HepG2 (cell line): Measurements from ENCODE around the gene TAF1B. TPM values are rescaled to one million over a fixed set of nuclear protein-coding genes. Genes with fewer than 3 reads are reported as not detected.
A peak's percentile ranks its signal among the peaks of the same experiment; 100 is the strongest.

Experiments used
- ATAC-seq: fragments of 200-7000 bp; cut with Tn5 transposase; 3 replicates; pipeline ENCODE4 v1.9.1; 2020; ENCODE audit warnings: mild to moderate bottlenecking, moderate library complexity
- BruUV-seq: library from RNA; stranded (reverse); fragments of 400-500 nt; replicated peaks from 2 replicates; lab custom pipeline; 2021; lab: Mats Ljungman, UMichigan
- CTCF ChIA-PET: fragments of 300-600 bp; formaldehyde crosslinking; extraction: SDS; loops from one replicate; lab custom pipeline; 2021; ENCODE audit warnings: low total read pairs, inconsistent platforms, low intra/inter-chr PET ratio; lab: Yijun Ruan, JAX
- POLR2A ChIA-PET: fragments of 350-600 bp; sonication (Branson Sonifier 250); formaldehyde crosslinking; loops from one replicate; lab custom pipeline; 2020; ENCODE audit warnings: antibody characterized with exemption, inconsistent platforms; lab: Yijun Ruan, JAX
- DNase-seq: peaks from one replicate; pipeline ENCODE4 v3.0.0-alpha.2; 2015; ENCODE audit warnings: low spot score
- FAIRE-seq: peaks from 3 replicates; lab custom pipeline; 2011; peaks lifted over from hg19 to GRCh38; lab: Jason Lieb, UNC
- H2AFZ ChIP-seq: one replicate; pipeline ENCODE4 v1.6.1; 2011; ENCODE audit warnings: low read length, inconsistent platforms
- H3K27ac ChIP-seq: fragments of 300-600 bp; 3 replicates; pipeline ENCODE4 v1.8.0; 2011; ENCODE audit warnings: mixed run types, mild to moderate bottlenecking, mixed read lengths, low read length, inconsistent platforms; ENCODE audit not compliant: insufficient read depth; ENCODE audit errors: extremely low read length
- H3K27me3 ChIP-seq, 2 experiments: fragments of 200-600 bp in 1 of 2; 2 replicates in 1 of 2; 3 replicates in 1 of 2; pipeline versions ENCODE4 v1.6.0 to v1.8.0; 2011; ENCODE audit warnings: low read length in 2 of 2, mild to moderate bottlenecking in 2 of 2, moderate library complexity in 2 of 2, inconsistent platforms in 1 of 2; ENCODE audit not compliant: insufficient read depth in 2 of 2, control insufficient read depth in 1 of 2
- H3K36me3 ChIP-seq, 2 experiments: fragments of 200-600 bp in 1 of 2; replicated peaks in 1 of 2; 2 replicates in 1 of 2; 3 replicates in 1 of 2; pipeline versions ENCODE4 v1.5.1 to v1.8.0; 2011; ENCODE audit warnings: low read length in 2 of 2, inconsistent platforms in 1 of 2; ENCODE audit not compliant: insufficient read depth in 2 of 2, control insufficient read depth in 1 of 2
- H3K4me1 ChIP-seq: 2 replicates; pipeline ENCODE4 v1.5.1; 2012; ENCODE audit warnings: low read length, inconsistent platforms; ENCODE audit not compliant: insufficient read depth
- H3K4me2 ChIP-seq: 2 replicates; pipeline ENCODE4 v1.6.0; 2011; ENCODE audit warnings: low read depth, low read length, inconsistent platforms
- H3K4me3 ChIP-seq, 3 experiments: fragments of 200-600 bp in 1 of 3; sonication (generic), shearing (Covaris generic) in 1 of 3; replicated peaks in 1 of 3; 2 replicates each; pipeline ENCODE4 v1.5.1; 2011 to 2016; ENCODE audit warnings: low read length in 3 of 3, inconsistent platforms in 2 of 3, low read depth in 2 of 3, mild to moderate bottlenecking in 2 of 3, control low read depth in 1 of 3, mixed read lengths in 1 of 3; ENCODE audit not compliant: insufficient read depth in 1 of 3
- H3K79me2 ChIP-seq: one replicate; pipeline ENCODE4 v1.6.1; 2011; ENCODE audit warnings: low read length, inconsistent platforms; ENCODE audit not compliant: insufficient read depth
- H3K9ac ChIP-seq: 2 replicates; pipeline ENCODE4 v1.6.0; 2011; ENCODE audit warnings: mild to moderate bottlenecking, low read depth, low read length, inconsistent platforms; ENCODE audit not compliant: insufficient read depth
- H3K9me3 ChIP-seq: 2 replicates; pipeline ENCODE4 v1.5.1; 2012; ENCODE audit warnings: mild to moderate bottlenecking, low read length
- H4K20me1 ChIP-seq: 2 replicates; pipeline ENCODE4 v1.6.0; 2011; ENCODE audit warnings: inconsistent platforms, mild to moderate bottlenecking, low read length, moderate library complexity; ENCODE audit not compliant: insufficient read depth
- E2F2 ChIP-seq: sonication (generic); formaldehyde crosslinking; IDR thresholded peaks from 2 replicates; pipeline ENCODE4 v1.4.0; 2020; ENCODE audit warnings: missing genetic modification reagents, borderline replicate concordance
- FOXC1 ChIP-seq: sonication (generic); formaldehyde crosslinking; IDR thresholded peaks from 2 replicates; pipeline ENCODE4 v1.8.0; 2022; ENCODE audit warnings: mild to moderate bottlenecking, missing genetic modification reagents, borderline replicate concordance
- TOPORS ChIP-seq: sonication (generic); formaldehyde crosslinking; IDR thresholded peaks from 2 replicates; pipeline ENCODE4 v1.8.0; 2023; ENCODE audit warnings: mild to moderate bottlenecking, missing genetic modification reagents
- ZNF30 ChIP-seq: sonication (generic); formaldehyde crosslinking; IDR thresholded peaks from 2 replicates; pipeline ENCODE4 v1.5.0; 2020; ENCODE audit warnings: mild to moderate bottlenecking, missing genetic modification reagents
- ZNF772 ChIP-seq: sonication (generic); formaldehyde crosslinking; IDR thresholded peaks from 2 replicates; pipeline ENCODE4 v1.5.0; 2020; ENCODE audit warnings: mild to moderate bottlenecking, missing genetic modification reagents
- WGBS: methylation state at CpG from one replicate; pipeline ENCODE4 v1.1.6; 2017; ENCODE audit warnings: low lambda C conversion rate; 5-methylcytosine and 5-hydroxymethylcytosine counted together
- in situ Hi-C: cut with HindIII; loops from 2 replicates; pipeline ENCODE4 v1.10.0; 2017; ENCODE audit warnings: low pct_unique_long_range_greater_than_20kb; ENCODE audit not compliant: extremely low pct_ligation_motif_present
- intact Hi-C: fragments of 100-400 bp; cut with micrococcal nuclease; formaldehyde crosslinking; loops from one replicate; pipeline ENCODE4 v1.10.0; 2022; ENCODE audit not compliant: unreplicated experiment
- polyA plus RNA-seq, 8 experiments: library from polyadenylated mRNA; depleted of rRNA in 3 of 8; stranded (reverse) in 7 of 8; unstranded in 1 of 8; fragments of >200 nt; fragmentation: Illumina TruSeq in 4 of 8; extraction: Trizol in 4 of 8; gene quantifications; 2 replicates each; pipeline versions ENCODE4 v1.2.1 to v1.2.3, GENCODE V29; 2011 to 2016; ENCODE audit warnings: low read depth in 4 of 8, missing spikeins in 1 of 8, mixed read lengths in 1 of 8; ENCODE audit not compliant: insufficient read depth in 1 of 8
- total RNA-seq, 5 experiments: library from RNA; depleted of rRNA; stranded (reverse); fragments of >200 nt; fragmentation: Illumina TruSeq; extraction: Trizol; gene quantifications; 2 replicates each; pipeline ENCODE4 v1.2.3, GENCODE V29; 2016; ENCODE audit warnings: low read depth in 1 of 5

Gene TAF1B
- total and polyA plus RNA-seq, 2 of the 13 experiments (the other 11 are each of a cell fraction or from before 2014, with no cell fraction given): 13.3 to 27.7 TPM

GRCh38 chr2:9800639-9800974 lies 42.7 kb upstream of the TAF1B start:
- Histone ChIP-seq H3K9me3 (no peaks in the 10 kb centered on the region), H2AFZ (no peak overlapping the region), H3K9ac (no peak overlapping the region), H3K27ac (no peak overlapping the region), H3K4me2 (peak overlapping the region; percentile 89), H3K4me1 (peaks cover 72% of the 10 kb centered on the region), H3K79me2 (no peaks in the 10 kb centered on the region), H4K20me1 (no peaks in the 10 kb centered on the region), H3K36me3 (no peaks in the 10 kb centered on the region), H3K27me3 (peaks cover 4 to 46% of the 10 kb centered on the region in 2 experiments; a peak in 4 of 5 replicates), H3K4me3 (peak overlapping the region; percentile 30 to 70 (median 44); a peak in 5 of 6 replicates)
- no TSS peak for BruUV-seq
- FAIRE-seq: no peak
- ChIA-PET CTCF (interaction anchor here (0.6 to 3.3 kb wide), 2 partner anchors 22 to 248 kb away, joined by 3 to 14 read pairs; no protein-coding TSS in a partner anchor), POLR2A (interaction anchor here (1.0 kb wide), 2 partner anchors 43 to 161 kb away, joined by 3 to 4 read pairs; partner anchors contain the start of gene TAF1B)
- ATAC-seq: peak; percentile 20
- intact Hi-C loops (no loop called here), in situ Hi-C loops (loop anchor here (25.0 kb wide), 1 partner anchor 637 kb away; the partner anchor contains the start of gene ODC1)
- TF ChIP-seq ZNF30 (CRISPR knock-in tag) (0 out of 2 replicates have a peak, but pooled peaks have one; percentile 69), E2F2 (no peak), TOPORS (CRISPR knock-in tag) (no peak), FOXC1 (0 out of 2 replicates have a peak, but pooled peaks have one; percentile 69), ZNF772 (CRISPR knock-in tag) (peak; percentile 5; the same call in 1 of the 2 replicates)
- 15% methylated on average over 4 of the region's 5 CpGs for WGBS
- DNase-seq: no peak
